SK-MEL-5 (cell line): ENCODE measurements around the gene IFT81. TPM values are rescaled to one million over a fixed set of nuclear protein-coding genes. Genes with fewer than 3 reads are reported as not detected.

Source experiments
- DNase-seq: peaks from one replicate; pipeline ENCODE4 v3.0.0-alpha.2; 2016; ENCODE audit warnings: low read depth, low spot score
- in situ Hi-C: cut with HindIII; loops from 2 replicates; pipeline ENCODE4 v1.10.0; 2016; ENCODE audit warnings: low sequenced_read_pairs, high pct_unique_total_duplicates, low pct_unique_long_range_greater_than_20kb
- total RNA-seq: library from RNA; depleted of rRNA; stranded (reverse); fragments of >200 nt; shearing (Covaris generic); gene quantifications from 2 replicates; pipeline ENCODE4 v1.2.3, GENCODE V29; 2014

The IFT81 gene
- total RNA-seq, 1 experiment from 2014 or later: 74.7 TPM

DNA sequence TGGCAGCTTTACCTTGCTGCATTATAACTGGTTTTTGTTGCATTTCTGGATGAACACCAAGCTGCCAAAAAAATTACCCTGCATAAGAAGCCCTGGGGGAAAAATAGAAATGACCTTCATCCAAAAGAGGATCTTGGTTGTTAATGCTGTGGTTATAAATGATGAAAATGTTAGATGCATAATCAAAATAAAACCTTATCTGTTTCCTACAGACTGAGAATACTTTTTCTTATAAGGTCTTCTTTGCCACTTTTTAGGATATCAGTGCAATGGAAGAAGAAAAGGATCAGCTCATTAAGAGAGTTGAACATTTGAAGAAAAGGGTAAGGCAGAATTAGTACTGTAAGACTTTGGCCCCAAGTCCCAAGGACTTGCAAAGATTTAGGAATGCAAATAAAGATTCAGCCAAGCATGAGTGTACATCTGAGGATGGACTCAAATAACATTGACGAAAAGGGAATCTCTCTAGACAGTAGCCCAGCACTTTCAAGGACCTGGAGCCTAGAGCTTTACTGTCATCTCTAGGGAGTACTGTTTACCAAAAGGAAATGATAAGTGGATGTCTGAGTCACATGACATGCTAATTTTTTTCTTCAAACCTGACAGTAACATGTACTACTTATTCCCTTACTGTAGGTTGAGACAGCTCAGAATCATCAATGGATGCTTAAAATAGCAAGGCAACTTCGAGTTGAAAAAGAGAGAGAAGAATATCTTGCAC is 10.7 kb downstream of the IFT81 start:
- in situ Hi-C loops: no loop called here
- DNase-seq: peak; percentile 90

DNA sequence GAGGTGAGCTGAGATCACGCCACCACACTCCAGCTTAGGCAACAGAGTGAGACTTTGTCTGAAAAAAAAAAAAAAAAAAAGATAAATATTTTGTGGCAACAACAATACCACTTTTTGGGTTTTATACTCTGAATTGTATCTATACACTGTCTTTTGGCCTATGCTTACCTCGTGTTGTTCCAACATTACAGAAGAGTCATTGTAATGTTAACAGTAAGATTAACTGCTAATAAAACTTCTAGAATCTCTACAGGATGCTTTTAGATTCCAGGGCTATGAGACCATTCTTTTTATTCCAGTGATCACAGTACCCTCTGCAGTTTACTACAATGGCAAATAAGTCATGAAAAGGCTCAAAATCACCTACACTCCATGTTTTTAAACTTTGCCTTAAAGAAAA is 11.6 kb downstream of the IFT81 start:
- peak; percentile 94 for DNase-seq
- in situ Hi-C loops: no loop called here

DNA sequence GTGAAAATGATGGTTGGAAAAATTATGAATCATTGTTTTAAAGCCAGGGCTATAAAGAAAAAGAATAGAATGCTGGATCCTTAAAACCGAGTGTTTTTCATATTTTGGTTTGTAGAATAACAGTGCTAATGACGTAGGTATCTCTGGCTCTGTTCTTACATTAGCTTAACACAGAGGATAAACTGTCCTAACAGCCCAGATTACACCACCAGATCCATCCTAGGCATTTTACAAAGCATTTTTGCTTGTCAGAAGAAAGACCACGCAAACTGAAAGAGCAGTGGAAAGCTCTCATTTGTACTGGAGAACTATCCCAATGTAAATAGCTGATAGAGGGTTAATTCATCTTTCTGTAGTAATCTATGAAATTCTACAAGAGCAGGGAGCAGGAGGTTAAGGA is 13.6 kb downstream of the IFT81 start:
- DNase-seq: no peak
- in situ Hi-C loops: no loop called here

DNA sequence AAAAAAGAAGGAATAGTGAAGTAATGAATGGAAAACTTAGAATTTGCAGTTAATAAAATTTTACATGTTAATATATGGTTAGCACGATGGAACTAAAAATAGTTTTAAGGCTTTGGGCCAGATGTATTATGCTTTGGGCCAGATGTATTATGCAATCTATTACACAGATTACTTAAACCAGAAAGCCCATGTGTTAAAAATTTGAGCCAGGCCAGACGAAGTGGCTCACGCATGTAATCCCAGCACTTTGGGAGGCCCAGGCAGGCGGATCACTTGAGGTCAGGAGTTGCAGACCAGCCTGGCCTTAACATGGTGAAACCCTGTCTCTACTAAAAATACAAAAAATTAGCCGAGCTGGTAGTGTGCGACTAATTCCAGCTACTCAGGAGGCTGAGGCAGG is 17.2 kb downstream of the IFT81 start:
- DNase-seq: no peak
- in situ Hi-C loops: no loop called here

DNA sequence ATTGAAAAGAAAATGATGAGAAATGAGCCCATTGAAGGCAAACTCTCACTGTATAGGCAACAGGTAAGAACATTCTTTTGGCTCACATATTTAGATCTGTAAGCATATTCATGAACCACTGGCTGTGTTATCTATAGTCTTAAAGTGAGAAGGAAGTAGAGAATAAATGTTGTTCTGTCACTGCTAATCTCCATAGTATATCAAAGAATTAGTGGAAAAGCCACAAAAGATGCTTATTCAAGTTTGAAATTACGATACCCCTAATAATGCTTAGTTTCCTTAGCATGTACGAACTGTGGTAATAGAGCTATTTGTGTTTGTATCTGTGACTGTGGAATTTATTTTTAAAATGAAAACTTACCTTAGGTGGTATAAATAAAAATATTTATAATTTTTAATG is 22.8 kb downstream of the IFT81 start:
- no peak for DNase-seq
- in situ Hi-C loops: no loop called here

DNA sequence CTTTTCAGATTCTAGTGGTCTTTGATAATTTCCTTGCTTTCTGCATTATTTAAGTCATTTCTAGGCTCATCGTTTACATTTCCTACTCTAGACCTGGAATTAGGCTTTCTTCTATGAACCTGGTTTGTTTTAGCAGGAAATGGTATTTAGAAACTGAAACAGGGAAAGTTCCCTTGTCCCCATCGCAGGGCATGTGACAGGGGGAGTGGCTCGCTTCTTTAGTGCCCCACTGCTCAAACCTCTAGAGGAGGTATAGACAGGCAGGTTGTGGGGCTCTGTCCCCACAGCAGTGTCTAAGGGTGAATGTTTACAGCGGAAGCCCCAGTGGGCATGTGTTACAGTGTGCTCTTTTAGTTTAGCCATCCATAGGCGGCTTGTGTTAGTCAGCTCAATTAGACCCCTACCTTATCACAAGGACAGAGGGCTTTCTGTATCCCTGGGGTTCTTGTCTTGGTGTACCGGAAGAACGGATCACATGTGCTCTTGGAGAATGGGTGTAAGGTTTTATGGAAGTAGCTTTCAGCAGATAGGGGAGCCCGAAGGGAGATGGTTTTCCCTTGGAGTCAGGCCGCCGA is 25.0 kb downstream of the IFT81 start:
- in situ Hi-C loops: no loop called here
- peak; percentile 96 for DNase-seq

DNA sequence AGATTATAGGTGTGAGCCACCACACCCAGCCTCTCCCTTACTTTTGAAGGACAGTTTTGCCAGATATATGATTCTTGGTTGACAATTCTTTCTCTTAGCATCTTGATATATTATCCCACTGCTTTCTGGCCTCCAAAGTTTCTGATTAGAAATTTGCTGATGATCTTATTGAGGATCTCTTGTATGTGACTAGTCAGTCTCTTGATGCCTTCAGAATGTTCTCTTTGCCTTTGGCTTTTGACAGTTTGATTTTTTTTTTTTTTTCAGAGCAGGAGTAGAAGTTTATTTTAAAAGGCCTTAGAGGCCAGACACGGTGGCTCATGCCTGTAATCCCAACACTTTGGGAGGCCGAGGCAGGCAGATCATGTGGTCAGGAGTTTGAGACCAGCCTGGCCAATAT is 32.6 kb downstream of the IFT81 start:
- DNase-seq: no peak
- in situ Hi-C loops: no loop called here

DNA sequence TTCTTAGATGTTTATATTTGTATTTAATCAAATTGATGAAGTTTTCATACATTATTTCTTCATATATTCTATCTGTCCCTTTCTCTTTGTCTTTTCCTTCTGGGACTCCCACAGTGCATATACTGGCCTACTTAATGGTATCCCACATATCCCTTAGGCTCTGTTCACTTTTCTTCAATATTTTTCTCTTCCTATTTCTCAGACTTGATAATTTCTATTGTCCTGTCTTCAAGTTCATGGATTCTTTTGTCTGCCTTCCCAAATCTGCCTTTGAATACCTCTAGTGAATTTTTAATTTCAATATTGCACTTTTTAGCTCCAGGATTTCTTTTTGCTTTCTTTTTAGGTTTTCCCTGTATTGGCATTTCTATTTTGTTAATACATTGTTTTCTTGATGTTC is 33.4 kb downstream of the IFT81 start:
- in situ Hi-C loops: no loop called here
- no peak for DNase-seq

DNA sequence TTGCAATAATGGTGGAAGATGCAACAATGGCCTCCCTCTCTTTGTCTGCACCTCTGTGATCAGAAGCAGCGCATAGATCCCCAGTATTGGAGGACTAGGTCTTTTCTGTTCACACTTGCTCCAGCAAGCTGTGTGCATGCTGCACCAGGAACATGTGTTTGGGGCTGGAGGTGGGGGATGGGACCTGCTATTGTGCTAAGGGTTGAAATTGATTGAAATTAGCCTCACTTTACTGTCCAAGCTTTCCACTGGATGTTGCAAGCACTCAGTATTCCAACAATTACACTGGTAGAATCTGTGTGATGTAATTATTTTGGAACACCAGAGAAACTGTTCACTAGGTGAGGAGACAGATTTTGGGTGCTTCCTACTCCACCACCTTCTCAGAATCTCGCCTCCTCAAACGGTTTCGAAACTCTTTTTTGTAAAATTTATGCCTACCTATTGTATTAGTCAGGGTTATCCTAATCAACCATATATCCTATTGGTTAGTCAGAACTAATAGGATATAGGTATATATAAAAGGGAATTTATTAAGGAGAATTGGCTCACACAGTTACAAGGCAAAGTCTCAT is 35.6 kb downstream of the IFT81 start:
- no peak for DNase-seq
- in situ Hi-C loops: no loop called here

DNA sequence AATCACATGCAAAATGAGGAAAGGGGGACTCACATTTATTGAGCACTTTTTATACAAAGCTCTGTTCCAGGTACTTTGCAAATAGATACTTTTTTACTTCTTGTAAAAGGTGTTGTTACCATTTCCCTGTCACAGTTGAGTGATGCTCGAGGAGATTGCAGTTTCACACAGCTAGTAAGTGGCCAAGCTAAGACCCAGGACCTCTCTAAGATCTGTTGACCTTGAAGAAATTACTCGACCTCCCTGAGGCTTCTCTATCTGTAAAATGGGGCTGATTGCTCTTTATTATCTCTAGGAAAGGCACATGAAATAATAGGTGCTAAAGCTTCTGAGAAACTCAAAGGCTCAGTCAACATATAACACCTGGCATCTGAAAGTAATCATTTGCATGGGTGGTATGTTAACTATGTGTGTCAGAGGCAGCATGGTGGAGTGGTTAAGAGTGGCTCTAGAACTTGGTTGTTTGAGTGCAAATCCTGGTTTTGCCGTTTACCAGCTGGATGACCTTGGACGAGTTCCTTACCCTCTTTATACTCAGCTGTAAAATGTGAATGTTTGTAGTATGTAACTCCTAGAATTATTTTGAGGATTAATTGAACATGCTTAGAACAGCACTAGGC is 41.5 kb downstream of the IFT81 start:
- in situ Hi-C loops: no loop called here

DNA sequence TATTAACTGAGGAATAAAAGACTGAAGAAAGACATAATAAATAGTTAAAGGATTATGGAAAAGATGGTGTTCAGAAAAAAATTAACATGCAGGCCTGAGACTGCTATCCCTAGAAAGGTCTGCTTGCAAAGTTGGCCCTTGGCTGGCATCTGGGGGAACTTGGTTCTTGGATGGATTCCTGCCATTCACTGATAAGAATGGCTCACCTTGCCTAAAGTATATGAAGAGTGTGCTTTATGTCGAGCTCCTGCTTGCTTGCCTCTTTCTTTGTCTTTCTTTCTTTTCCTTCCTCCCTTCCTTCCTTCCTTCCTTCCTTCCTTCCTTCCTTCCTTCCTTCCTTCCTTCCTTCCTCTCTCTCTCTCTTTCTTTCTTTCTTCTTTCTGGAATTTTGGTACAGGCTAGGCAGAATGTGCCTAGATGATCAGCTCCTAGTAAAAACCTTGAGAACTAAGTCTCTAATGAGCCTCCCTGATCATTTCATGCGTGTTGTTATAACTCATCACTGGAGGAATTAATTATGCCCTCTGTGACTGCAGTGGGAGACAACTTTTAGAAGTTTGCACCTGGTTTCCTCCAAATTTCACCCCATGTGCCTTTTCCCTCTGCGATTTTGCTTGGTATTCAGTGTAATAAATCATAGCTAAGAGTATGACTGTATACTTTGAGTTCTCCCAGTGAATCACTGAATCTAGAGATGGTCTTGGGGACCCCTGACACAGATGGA is 44.7 kb downstream of the IFT81 start:
- in situ Hi-C loops: no loop called here
- no peak for DNase-seq

More for the DNA sequence above, 41.5 kb downstream of the IFT81 start:
- peak; percentile 40 for DNase-seq

DNA sequence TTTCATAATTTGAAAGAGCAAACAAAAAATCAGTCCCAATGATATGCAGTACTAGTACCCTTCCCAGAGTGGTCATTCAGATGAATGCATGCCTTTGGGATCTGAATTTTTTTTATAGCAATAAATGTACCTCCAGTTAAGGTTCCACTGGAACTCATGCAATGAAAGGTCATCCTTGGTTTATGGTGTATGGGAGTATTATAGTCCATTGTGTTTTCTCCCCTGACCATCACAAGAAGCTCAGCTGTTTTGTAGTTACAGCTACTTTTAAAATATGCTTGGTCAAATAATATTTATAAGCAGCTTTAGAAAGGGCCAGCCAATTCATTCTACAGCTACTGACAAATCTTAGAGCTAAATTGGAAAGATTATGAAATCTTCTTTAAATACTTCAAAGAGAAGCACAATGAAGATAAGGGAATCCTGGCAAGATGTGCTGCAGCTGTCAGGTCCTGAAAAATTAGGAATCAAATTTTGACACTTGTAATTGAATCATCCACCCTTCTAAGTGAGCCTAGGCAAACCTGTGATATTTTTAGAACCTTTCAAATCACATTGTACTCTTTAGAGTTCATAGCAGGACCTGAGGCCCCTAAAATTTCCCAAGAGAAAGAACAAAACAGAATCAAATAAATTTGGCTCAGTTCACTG is 46.5 kb downstream of the IFT81 start:
- in situ Hi-C loops: no loop called here
- peak; percentile 87 for DNase-seq

DNA sequence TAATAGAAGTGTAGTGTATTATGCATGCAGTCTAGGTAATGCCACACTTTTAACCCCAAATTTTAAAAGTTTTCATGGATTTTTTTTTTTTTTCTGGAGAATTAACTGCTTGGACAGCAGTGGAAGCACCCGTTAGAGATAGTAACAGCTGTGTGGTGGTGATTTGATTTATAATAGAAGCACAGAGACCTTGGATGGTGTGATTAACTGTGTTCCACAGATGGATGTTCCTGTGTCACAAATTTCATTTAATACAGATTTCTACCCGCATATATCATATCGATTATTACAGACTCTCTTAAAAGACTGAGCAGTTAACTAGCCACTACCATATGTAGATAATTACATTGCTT is 47.0 kb downstream of the IFT81 start:
- in situ Hi-C loops: no loop called here
- no peak for DNase-seq

DNA sequence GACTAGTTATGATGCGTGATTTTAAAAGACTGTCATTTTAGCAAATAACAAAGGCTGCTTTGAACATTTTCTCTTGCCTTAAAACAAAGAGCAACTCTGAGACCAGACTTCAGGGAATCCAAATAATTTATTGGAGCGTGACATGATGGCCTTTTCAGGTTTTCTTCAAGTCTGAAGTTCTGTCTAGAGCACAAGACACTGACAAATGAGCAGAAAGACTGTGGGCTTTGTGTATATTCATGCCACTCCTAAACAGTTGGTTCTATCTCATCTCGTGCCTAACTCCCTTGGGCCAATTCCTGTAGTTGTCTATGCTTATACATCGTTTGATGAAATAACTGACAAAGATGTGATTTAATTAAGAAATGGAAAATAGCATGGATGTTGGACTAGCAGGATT is 47.5 kb downstream of the IFT81 start:
- in situ Hi-C loops: no loop called here
- peak; percentile 100 for DNase-seq

DNA sequence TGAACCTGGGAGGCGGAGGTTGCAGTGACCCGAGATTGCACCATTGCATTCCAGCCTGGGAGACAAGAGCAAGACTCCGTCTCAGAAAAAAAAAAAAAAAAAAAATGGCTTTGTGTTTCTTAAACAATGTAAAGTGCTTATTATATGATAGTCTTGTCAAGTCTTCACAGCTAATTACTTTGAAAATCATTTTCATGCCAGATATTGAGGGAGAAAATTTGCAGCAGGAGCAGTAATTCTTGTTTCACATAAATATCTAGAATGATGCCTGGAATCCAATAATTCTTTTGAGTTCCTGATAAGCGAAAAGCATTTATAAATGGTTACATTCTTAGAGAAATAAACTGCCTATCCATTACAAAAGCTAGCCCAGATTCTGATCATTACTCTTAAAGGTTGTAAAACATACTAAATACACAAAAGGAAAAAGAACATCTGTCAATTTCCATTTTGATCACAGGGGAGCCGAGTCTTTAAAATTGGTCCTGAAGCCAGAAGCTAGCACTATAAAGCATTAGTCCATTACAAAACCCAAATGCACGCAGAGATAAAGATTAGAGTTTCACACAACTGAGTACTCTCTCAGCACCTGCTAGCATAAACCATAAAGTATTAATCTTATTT is 50.3 kb downstream of the IFT81 start:
- in situ Hi-C loops: no loop called here
- DNase-seq: peak; percentile 29

DNA sequence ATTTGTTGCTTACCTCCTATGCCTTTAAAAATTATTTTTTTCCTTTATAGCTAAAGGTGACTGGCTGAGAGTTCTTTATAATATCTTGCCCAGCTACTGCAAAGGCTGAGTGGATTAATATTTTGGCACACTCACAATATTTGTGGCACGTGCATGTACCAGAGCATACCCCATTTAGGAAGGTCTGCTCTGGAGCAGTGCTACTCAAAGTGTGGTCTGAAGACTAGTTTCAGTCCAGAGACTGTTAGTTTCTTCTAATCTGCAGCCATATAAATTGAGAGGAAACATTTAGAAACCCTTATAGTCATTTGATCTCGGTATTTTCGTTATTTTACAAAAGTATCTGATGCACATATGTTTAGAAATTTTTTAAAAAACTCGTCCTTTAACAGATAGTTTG is 51.0 kb downstream of the IFT81 start:
- peak; percentile 27 for DNase-seq
- in situ Hi-C loops: no loop called here

DNA sequence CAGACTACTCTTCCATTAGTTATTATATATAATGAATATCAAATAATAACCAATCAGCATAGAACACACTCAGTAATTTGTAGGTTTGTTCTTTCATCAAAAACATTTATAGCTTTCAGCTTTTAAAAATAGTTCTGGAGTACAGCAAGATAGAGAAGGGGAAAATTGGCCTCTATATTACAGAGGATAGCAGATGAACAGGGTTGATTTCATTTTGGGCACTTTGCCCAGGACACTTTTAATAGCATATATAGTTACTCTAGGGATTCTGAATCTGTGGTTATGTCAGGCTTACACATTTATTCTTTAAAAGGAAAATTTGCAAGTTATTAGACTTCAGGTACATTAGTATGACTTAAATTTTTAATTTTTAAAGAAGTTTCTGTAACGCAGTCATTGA is 52.6 kb downstream of the IFT81 start:
- no peak for DNase-seq
- in situ Hi-C loops: no loop called here
